ENCODE results near the gene MAST4. TPM values are rescaled to one million over a fixed set of nuclear protein-coding genes. Genes with fewer than 3 reads are reported as not detected.

MAST4 gene
- total and polyA plus RNA-seq, 7 experiments from 2014 or later: 11.3 to 39.0 (median 28.3) TPM

DNA sequence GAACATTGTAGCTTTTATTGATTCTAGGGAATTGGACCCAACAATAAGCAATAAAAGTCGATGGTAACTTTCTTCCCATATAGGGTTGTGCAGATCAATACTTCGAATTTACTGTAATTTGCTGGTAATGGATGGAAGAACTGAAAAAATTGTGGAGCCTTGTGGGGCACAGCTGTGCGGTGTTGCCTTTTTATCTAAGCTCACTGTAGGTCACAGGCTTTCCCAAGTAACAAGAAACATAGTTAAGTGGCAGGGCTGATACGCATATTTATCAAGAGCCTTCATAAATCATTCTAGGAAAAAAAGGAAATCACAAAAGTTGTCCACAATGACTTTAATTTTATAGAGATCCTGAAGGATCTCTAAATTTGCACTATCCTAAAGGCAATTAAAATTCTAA, 292.9 kb downstream of the MAST4 start:
- Mint-ChIP-seq H3K27ac (no peak overlapping the region), H3K4me3 (peak overlapping the region in 1 of 10 donors; percentile 4), H3K27me3 (peaks cover 6 to 14% (median 13%) of the 10 kb centered on the region in 5 donors), H3K9me3 (no peaks in the 10 kb centered on the region), H3K4me1 (peaks cover 0 to 20% (median 4%) of the 10 kb centered on the region in 7 donors), H3K36me3 (peaks cover 0 to 14% (median 0%) of the 10 kb centered on the region in 5 donors)
- intact Hi-C loops (cut with micrococcal nuclease): no loop called here
- no peaks in the 10 kb centered on the region for H3K36me3 ChIP-seq (ENCODE audit: control insufficient read depth in 2 of 3, insufficient read depth in 3 of 3, low read length in 3 of 3)
- H3K9me3 ChIP-seq (ENCODE audit: control insufficient read depth in 2 of 3, low read length in 3 of 3): no peaks in the 10 kb centered on the region
- H3K27me3 ChIP-seq (ENCODE audit: control insufficient read depth in 2 of 2, insufficient read depth in 2 of 2, low read length in 2 of 2): no peaks in the 10 kb centered on the region
- ATAC-seq: no peak
- no peak for DNase-seq
- no peak overlapping the region for H3K4me3 ChIP-seq (ENCODE audit: low read length)
- ChIA-PET POLR2A (interaction anchor here (0.5 kb wide), 1 partner anchor 761 kb away, joined by 5 read pairs; no protein-coding TSS in a partner anchor), CTCF (interaction anchor here (0.5 kb wide), 1 partner anchor 804 kb away, joined by 5 read pairs; no protein-coding TSS in a partner anchor)
- H3K4me1 ChIP-seq (ENCODE audit: control insufficient read depth in 2 of 2, insufficient read depth in 2 of 2, low read length in 2 of 2): no peaks in the 10 kb centered on the region
- no peak overlapping the region for H3K27ac ChIP-seq (ENCODE audit: low read depth, low read length)

DNA sequence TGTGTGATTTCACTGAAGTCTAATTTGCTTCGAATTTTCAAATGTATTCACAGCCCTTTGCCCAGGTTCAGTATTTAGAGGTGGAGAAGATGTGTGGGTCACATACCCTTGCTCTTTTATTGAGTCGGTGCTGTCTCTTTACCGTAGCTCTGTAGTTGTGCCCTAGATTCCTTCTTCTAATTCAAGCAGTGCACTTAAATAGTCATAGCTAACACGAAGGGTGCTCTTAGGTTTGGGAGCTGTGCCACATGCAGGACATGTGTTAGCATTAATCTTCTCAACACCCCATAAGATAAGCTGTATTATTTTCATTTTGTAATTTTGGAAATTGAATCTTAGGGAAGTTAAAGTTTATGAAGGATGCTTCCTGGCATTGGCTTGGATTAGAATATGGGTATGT, 293.3 kb downstream of the MAST4 start:
- POLR2A ChIA-PET: no interaction called here
- DNase-seq (no peak), ATAC-seq (no peak)
- no peaks in the 10 kb centered on the region for H3K4me1 ChIP-seq (ENCODE audit: control insufficient read depth in 2 of 2, insufficient read depth in 2 of 2, low read length in 2 of 2)
- H3K9me3 Mint-ChIP-seq: no peaks in the 10 kb centered on the region
- peaks cover 0 to 16% (median 0%) of the 10 kb centered on the region in 5 donors for H3K36me3 Mint-ChIP-seq
- no peaks in the 10 kb centered on the region for H3K27me3 ChIP-seq (ENCODE audit: control insufficient read depth in 2 of 2, insufficient read depth in 2 of 2, low read length in 2 of 2)
- no peak overlapping the region for H3K27ac ChIP-seq (ENCODE audit: low read depth, low read length)
- peaks cover 8 to 18% (median 13%) of the 10 kb centered on the region in 5 donors for H3K27me3 Mint-ChIP-seq
- peaks cover 0 to 25% (median 4%) of the 10 kb centered on the region in 7 donors for H3K4me1 Mint-ChIP-seq
- H3K4me3 Mint-ChIP-seq: no peak overlapping the region
- no peaks in the 10 kb centered on the region for H3K9me3 ChIP-seq (ENCODE audit: control insufficient read depth in 2 of 3, low read length in 3 of 3)
- intact Hi-C loops (cut with micrococcal nuclease): no loop called here
- no peak overlapping the region for H3K27ac Mint-ChIP-seq
- no peaks in the 10 kb centered on the region for H3K36me3 ChIP-seq (ENCODE audit: control insufficient read depth in 2 of 3, insufficient read depth in 3 of 3, low read length in 3 of 3)
- CTCF ChIA-PET: interaction anchor here (0.5 kb wide), 1 partner anchor 804 kb away, joined by 5 read pairs; no protein-coding TSS in a partner anchor
- no peak overlapping the region for H3K4me3 ChIP-seq (ENCODE audit: low read length)

DNA sequence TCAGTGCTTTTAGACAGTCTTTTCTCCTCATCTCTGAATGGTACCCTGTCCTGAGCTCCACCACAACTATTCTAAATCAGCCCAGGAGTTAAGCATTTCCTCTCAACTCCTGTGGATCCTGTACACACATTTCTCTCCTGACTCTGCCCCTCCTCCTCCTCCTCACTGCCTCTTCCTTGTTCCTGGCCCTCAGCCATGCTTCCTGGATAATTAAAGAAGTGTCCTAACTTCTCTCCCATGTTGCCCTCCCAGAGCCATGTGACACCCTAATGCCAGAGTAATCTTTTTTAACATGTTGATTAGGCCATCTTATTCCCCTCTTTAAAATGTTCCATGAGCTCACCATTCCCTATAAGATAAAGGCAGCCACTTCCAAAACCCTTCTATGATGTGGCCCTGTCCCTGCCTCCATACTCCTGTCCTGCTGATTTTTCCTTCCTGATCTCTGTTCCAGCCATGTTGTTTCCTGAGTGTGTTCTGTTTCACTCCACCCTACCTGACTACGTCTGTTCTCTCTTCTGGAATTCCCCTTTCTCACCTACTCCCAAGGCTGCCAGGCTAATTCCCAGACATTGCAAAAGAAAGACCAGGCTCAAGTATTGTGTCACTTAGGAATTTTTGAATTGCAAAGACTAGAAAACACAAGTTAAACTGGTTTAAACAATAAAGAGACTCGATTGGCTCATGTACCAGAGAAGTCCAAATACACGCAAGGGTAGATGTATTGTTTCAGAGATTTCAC, 295.2 kb downstream of the MAST4 start:
- H3K4me3 Mint-ChIP-seq: no peak overlapping the region
- DNase-seq (no peak), ATAC-seq (no peak)
- intact Hi-C loops (cut with micrococcal nuclease): no loop called here
- peaks cover 0 to 10% (median 0%) of the 10 kb centered on the region in 5 donors for H3K36me3 Mint-ChIP-seq
- H3K4me1 Mint-ChIP-seq: peaks cover 0 to 30% (median 3%) of the 10 kb centered on the region in 7 donors
- Histone ChIP-seq H3K4me1 (ENCODE audit: control insufficient read depth in 2 of 2, insufficient read depth in 2 of 2, low read length in 2 of 2) (no peaks in the 10 kb centered on the region), H3K36me3 (ENCODE audit: control insufficient read depth in 2 of 3, insufficient read depth in 3 of 3, low read length in 3 of 3) (no peaks in the 10 kb centered on the region), H3K27ac (ENCODE audit: low read depth, low read length) (no peak overlapping the region), H3K27me3 (ENCODE audit: control insufficient read depth in 2 of 2, insufficient read depth in 2 of 2, low read length in 2 of 2) (no peaks in the 10 kb centered on the region), H3K4me3 (ENCODE audit: low read length) (no peak overlapping the region), H3K9me3 (ENCODE audit: control insufficient read depth in 2 of 3, low read length in 3 of 3) (no peaks in the 10 kb centered on the region)
- H3K27me3 Mint-ChIP-seq: peaks cover 13 to 25% (median 17%) of the 10 kb centered on the region in 5 donors
- ChIA-PET CTCF (no interaction called here), POLR2A (no interaction called here)
- no peaks in the 10 kb centered on the region for H3K9me3 Mint-ChIP-seq
- H3K27ac Mint-ChIP-seq: no peak overlapping the region

DNA sequence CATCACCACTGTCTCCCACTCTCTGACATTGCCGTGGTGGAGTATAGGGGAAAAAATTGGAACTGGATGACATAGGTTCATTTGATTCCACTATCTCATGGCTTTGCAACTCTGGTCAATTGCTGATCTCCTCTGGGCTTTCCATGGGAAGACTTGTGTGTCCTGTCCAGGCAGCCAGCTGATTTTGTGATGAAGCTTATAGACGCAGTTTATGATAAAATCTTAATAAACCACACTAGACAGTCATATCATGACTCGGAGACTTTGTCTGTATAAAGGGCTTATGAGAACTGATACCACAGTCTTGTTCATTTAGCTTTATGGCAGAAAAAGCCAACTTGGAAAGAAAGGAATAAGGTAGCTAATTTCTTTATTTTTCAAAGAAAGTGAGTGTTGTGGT, 296.5 kb downstream of the MAST4 start:
- no peak overlapping the region for H3K4me3 Mint-ChIP-seq
- peaks cover 0 to 9% (median 0%) of the 10 kb centered on the region in 5 donors for H3K36me3 Mint-ChIP-seq
- Histone ChIP-seq H3K9me3 (ENCODE audit: control insufficient read depth in 2 of 3, low read length in 3 of 3) (no peaks in the 10 kb centered on the region), H3K27me3 (ENCODE audit: control insufficient read depth in 2 of 2, insufficient read depth in 2 of 2, low read length in 2 of 2) (no peaks in the 10 kb centered on the region), H3K27ac (ENCODE audit: low read depth, low read length) (no peak overlapping the region), H3K4me3 (ENCODE audit: low read length) (no peak overlapping the region), H3K36me3 (ENCODE audit: control insufficient read depth in 2 of 3, insufficient read depth in 3 of 3, low read length in 3 of 3) (no peaks in the 10 kb centered on the region), H3K4me1 (ENCODE audit: control insufficient read depth in 2 of 2, insufficient read depth in 2 of 2, low read length in 2 of 2) (no peaks in the 10 kb centered on the region)
- peaks cover 13 to 35% (median 17%) of the 10 kb centered on the region in 5 donors for H3K27me3 Mint-ChIP-seq
- peaks cover 0 to 30% (median 2%) of the 10 kb centered on the region in 7 donors for H3K4me1 Mint-ChIP-seq
- intact Hi-C loops (cut with micrococcal nuclease): no loop called here
- DNase-seq: no peak
- POLR2A ChIA-PET: no interaction called here
- CTCF ChIA-PET: no interaction called here
- peak overlapping the region in 1 of 9 donors; percentile 1 for H3K27ac Mint-ChIP-seq
- H3K9me3 Mint-ChIP-seq: no peaks in the 10 kb centered on the region
- ATAC-seq: peak; percentile 43

DNA sequence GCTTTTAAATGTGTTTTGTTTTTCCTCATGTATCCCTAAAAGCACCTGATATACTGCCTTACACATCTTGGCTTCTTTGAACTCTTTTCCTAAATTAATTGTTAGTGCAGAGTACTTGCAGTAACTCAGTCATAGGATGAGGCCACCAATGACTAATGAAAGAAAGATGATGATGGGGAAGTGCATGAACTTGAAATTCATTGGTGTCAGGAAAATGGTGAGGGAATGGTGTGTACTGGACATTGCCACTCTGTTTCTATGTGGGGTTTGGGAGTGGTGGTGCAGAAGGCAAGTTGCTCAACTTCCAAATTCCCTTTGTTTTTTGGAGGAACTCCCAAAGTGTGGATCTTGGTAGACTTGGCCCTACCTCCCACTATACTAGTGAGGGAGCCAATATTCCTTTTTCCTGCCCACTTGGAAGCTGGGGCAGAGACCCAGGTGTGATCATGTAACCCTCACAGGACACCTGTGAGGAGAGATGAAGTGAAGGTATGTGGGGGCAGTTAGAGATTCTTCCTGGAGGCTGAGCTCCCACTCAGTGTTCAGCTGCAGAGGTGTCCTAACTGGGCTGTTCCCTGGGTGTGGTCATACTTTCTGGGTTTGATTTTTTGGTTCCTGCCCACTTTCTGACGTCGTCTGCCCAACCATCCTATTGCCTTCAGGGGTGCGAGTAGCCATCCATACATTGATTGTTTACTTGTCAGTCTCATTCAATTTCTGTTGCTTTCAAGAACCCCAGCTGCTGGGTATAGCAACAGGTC, 298.5 kb downstream of the MAST4 start:
- no peak for DNase-seq
- Mint-ChIP-seq H3K27ac (no peak overlapping the region), H3K4me3 (no peak overlapping the region), H3K36me3 (peaks cover 0 to 9% (median 0%) of the 10 kb centered on the region in 5 donors), H3K27me3 (peaks cover 13 to 45% (median 20%) of the 10 kb centered on the region in 5 donors), H3K4me1 (peaks cover 0 to 27% (median 0%) of the 10 kb centered on the region in 7 donors), H3K9me3 (no peaks in the 10 kb centered on the region)
- Histone ChIP-seq H3K36me3 (ENCODE audit: control insufficient read depth in 2 of 3, insufficient read depth in 3 of 3, low read length in 3 of 3) (no peaks in the 10 kb centered on the region), H3K27me3 (ENCODE audit: control insufficient read depth in 2 of 2, insufficient read depth in 2 of 2, low read length in 2 of 2) (no peaks in the 10 kb centered on the region), H3K4me1 (ENCODE audit: control insufficient read depth in 2 of 2, insufficient read depth in 2 of 2, low read length in 2 of 2) (no peaks in the 10 kb centered on the region), H3K4me3 (ENCODE audit: low read length) (no peak overlapping the region), H3K9me3 (ENCODE audit: control insufficient read depth in 2 of 3, low read length in 3 of 3) (no peaks in the 10 kb centered on the region), H3K27ac (ENCODE audit: low read depth, low read length) (no peak overlapping the region)
- ChIA-PET CTCF (interaction anchor here (0.6 kb wide), 1 partner anchor 1412 kb away, joined by 3 read pairs; no protein-coding TSS in a partner anchor), POLR2A (no interaction called here)
- intact Hi-C loops (cut with micrococcal nuclease): no loop called here
- no peak for ATAC-seq

DNA sequence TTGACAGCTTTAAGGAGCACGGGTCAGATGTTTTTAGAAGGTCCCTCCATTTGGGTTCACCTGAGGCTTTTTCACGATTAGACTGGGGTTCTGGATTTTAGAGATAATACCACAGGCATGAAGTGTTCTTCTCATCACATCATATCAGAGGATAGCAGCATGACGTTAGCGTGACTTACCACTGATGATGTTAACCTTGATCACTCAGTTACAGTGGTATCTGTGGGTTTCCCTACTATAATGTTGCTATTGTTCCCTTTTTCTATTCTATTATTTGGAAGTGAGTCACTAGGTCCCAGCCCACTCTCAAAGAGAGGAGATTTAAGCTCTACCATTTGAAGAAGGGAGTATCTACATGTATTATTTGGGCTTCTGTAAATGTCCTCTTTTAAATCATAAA, 300.0 kb downstream of the MAST4 start:
- peaks cover 0 to 21% (median 0%) of the 10 kb centered on the region in 7 donors for H3K4me1 Mint-ChIP-seq
- POLR2A ChIA-PET: no interaction called here
- intact Hi-C loops (cut with micrococcal nuclease): no loop called here
- H3K27me3 Mint-ChIP-seq: peaks cover 15 to 50% (median 16%) of the 10 kb centered on the region in 5 donors
- Histone ChIP-seq H3K9me3 (ENCODE audit: control insufficient read depth in 2 of 3, low read length in 3 of 3) (no peaks in the 10 kb centered on the region), H3K27me3 (ENCODE audit: control insufficient read depth in 2 of 2, insufficient read depth in 2 of 2, low read length in 2 of 2) (no peaks in the 10 kb centered on the region), H3K4me3 (ENCODE audit: low read length) (no peak overlapping the region), H3K27ac (ENCODE audit: low read depth, low read length) (no peak overlapping the region), H3K4me1 (ENCODE audit: control insufficient read depth in 2 of 2, insufficient read depth in 2 of 2, low read length in 2 of 2) (no peaks in the 10 kb centered on the region), H3K36me3 (ENCODE audit: control insufficient read depth in 2 of 3, insufficient read depth in 3 of 3, low read length in 3 of 3) (no peaks in the 10 kb centered on the region)
- no peak overlapping the region for H3K27ac Mint-ChIP-seq
- no peak overlapping the region for H3K4me3 Mint-ChIP-seq
- CTCF ChIA-PET: no interaction called here
- no peak for DNase-seq
- peak; percentile 82 for ATAC-seq
- peaks cover 0 to 7% (median 0%) of the 10 kb centered on the region in 5 donors for H3K36me3 Mint-ChIP-seq
- no peaks in the 10 kb centered on the region for H3K9me3 Mint-ChIP-seq
